Common myeloid progenitor, CD34-positive (primary cell): ENCODE measurements around the gene MTFP1.

Experiments
- CTCF ChIA-PET: fragments of 350-600 bp; sonication (Branson Sonifier 250); formaldehyde crosslinking; loops from one replicate; lab custom pipeline; 2021; ENCODE audit warnings: antibody characterized with exemption; lab: Charles Lee
- POLR2A ChIA-PET: fragments of 350-600 bp; sonication (Branson Sonifier 250); formaldehyde crosslinking; loops from one replicate; lab custom pipeline; 2021; ENCODE audit warnings: antibody characterized with exemption; lab: Charles Lee
- DNase-seq, 3 donors: peaks; one replicate each; pipeline versions ENCODE4 v3.0.0 to v3.0.0-alpha.2; 2013
- H3K27ac ChIP-seq, 2 experiments: 1 replicate in 1 of 2; 2 replicates in 1 of 2; pipeline ENCODE4 v1.7.0; 2013; ENCODE audit warnings: inconsistent platforms in 2 of 2, low read length in 2 of 2, mild to moderate bottlenecking in 2 of 2, low read depth in 1 of 2, moderate library complexity in 1 of 2; ENCODE audit not compliant: severe bottlenecking in 2 of 2, insufficient read depth in 1 of 2, poor library complexity in 1 of 2
- H3K27me3 ChIP-seq, 5 experiments: replicated peaks in 2 of 5; 1 replicate in 3 of 5; 2 replicates in 2 of 5; pipeline versions ENCODE4 v1.6.1 to v1.7.0; 2013; ENCODE audit warnings: low read length in 4 of 5, mild to moderate bottlenecking in 2 of 5, moderate library complexity in 2 of 5, inconsistent platforms in 1 of 5; ENCODE audit not compliant: insufficient read depth in 5 of 5, control insufficient read depth in 4 of 5
- H3K36me3 ChIP-seq, 4 experiments: 1 replicate in 2 of 4; 2 replicates in 2 of 4; pipeline versions ENCODE4 v1.6.1 to v1.7.0; 2013; ENCODE audit warnings: low read length in 3 of 4, control low read depth in 1 of 4, mild to moderate bottlenecking in 1 of 4; ENCODE audit not compliant: control insufficient read depth in 4 of 4, insufficient read depth in 4 of 4
- H3K4me1 ChIP-seq, 4 experiments: 1 replicate in 3 of 4; 2 replicates in 1 of 4; pipeline versions ENCODE4 v1.6.1 to v1.7.1; 2013; ENCODE audit warnings: low read length in 3 of 4, mild to moderate bottlenecking in 3 of 4, control low read depth in 1 of 4, inconsistent platforms in 1 of 4, moderate library complexity in 1 of 4; ENCODE audit not compliant: control insufficient read depth in 4 of 4, insufficient read depth in 4 of 4; ENCODE audit errors: control extremely low read depth in 1 of 4
- H3K4me3 ChIP-seq, 7 experiments: 1 replicate in 4 of 7; 2 replicates in 3 of 7; pipeline versions ENCODE4 v1.5.1 to v1.7.0; 2013; ENCODE audit warnings: mild to moderate bottlenecking in 7 of 7, low read length in 6 of 7, moderate library complexity in 6 of 7, inconsistent platforms in 2 of 7, low read depth in 2 of 7, control low read depth in 1 of 7; ENCODE audit not compliant: insufficient read depth in 4 of 7, control insufficient read depth in 1 of 7; ENCODE audit errors: extremely low read depth in 1 of 7
- H3K9me3 ChIP-seq, 5 experiments: 1 replicate in 4 of 5; 2 replicates in 1 of 5; pipeline versions ENCODE4 v1.6.1 to v1.7.1; 2013; ENCODE audit warnings: low read length in 4 of 5, mild to moderate bottlenecking in 2 of 5, inconsistent platforms in 1 of 5, low read depth in 1 of 5, moderate library complexity in 1 of 5; ENCODE audit not compliant: control insufficient read depth in 4 of 5, insufficient read depth in 2 of 5; ENCODE audit errors: control extremely low read depth in 1 of 5
- WGBS: methylation state at CpG from one replicate; pipeline ENCODE4 v1.1.5; 2013; ENCODE audit not compliant: insufficient coverage; 5-methylcytosine and 5-hydroxymethylcytosine counted together

MTFP1 gene

GRCh38 chr22:30472994-30473720, 47.6 kb downstream of the MTFP1 start:
- DNase-seq = no peak
- Histone ChIP-seq H3K4me3 (no peak overlapping the region), H3K36me3 (no peaks in the 10 kb centered on the region), H3K27ac (no peak overlapping the region), H3K9me3 (no peaks in the 10 kb centered on the region), H3K27me3 (peaks cover 0 to 16% (median 1%) of the 10 kb centered on the region in 5 experiments), H3K4me1 (no peaks in the 10 kb centered on the region)
- ChIA-PET CTCF (interaction anchor here (1.4 to 1.7 kb wide), 2 partner anchors 28 to 50 kb away, joined by 3 to 6 read pairs; no protein-coding TSS in a partner anchor), POLR2A (no interaction called here)
- 63% methylated on average over 1 of the region's 4 CpGs for WGBS

DNA sequence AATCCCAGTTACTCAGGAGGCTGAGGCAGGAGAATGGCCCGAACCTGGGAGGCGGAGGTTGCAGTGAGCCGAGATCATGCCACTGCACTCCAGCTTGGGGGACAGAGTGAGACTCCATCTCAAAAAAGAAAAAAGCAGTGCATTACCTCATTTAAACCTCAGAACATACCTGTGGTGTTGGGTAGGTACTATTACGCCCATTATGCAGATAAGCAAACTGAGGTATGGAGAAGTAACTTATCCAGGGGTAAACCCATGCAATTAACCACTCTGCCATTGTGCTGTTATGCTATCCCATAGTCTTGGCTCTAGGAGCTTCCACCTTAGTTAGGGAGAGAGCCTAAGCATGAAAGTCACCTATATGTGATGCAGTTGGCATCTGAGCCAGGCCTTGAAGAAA, 48.6 kb downstream of the MTFP1 start:
- DNase-seq = no peak
- Histone ChIP-seq H3K27me3 (peaks cover 0 to 16% (median 1%) of the 10 kb centered on the region in 5 experiments), H3K4me1 (no peaks in the 10 kb centered on the region), H3K4me3 (no peak overlapping the region), H3K27ac (no peak overlapping the region), H3K36me3 (no peaks in the 10 kb centered on the region), H3K9me3 (no peaks in the 10 kb centered on the region)
- ChIA-PET POLR2A (no interaction called here), CTCF (interaction anchor here (1.4 to 1.9 kb wide), 2 partner anchors 10 to 281 kb away, joined by 3 to 5 read pairs; no protein-coding TSS in a partner anchor)
- 100% methylated on average over 1 of the region's 4 CpGs for WGBS

DNA sequence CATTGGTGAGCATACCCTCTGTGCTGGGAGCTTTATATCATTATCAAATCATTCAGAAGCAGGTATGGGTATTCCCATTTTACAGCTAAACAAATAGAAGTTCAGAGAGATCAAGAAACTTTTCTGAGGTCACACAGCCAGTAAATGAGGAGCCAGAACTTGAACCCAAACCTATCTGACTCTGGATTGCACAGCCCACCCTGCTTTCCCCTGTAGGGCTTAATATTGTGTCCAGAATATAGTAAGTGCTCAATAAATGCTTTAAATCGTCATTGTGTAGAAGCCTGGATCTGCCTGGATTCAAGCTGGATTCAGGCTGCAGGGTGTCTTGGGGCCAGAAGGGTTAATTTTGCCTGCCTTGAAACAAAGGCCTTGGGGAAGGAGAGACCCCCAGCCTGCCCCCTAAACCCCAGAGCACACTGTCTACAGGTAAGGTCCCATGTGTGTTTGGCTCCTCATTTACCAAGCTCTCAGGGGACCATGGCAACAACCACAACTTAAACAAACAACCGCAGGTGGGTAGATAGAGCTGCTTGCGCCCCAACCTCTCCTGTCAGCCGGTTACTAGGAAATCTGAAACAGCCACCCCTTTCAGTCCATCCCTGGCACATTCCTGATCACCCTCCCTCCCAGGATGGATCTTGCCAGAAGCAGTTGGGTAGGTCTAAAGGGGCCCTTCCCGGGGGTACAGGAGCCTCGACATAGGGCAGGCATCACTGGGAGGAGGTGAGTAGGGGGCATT, 49.3 kb downstream of the MTFP1 start:
- WGBS = 80% methylated on average over 3 of the region's 6 CpGs
- H3K27ac ChIP-seq = no peak overlapping the region
- POLR2A ChIA-PET = interaction anchor here (0.6 kb wide), 1 partner anchor 23 kb away, joined by 3 read pairs; no protein-coding TSS in a partner anchor
- no peak overlapping the region for H3K4me3 ChIP-seq
- no peaks in the 10 kb centered on the region for H3K9me3 ChIP-seq
- peak in 2 of 3 donors; percentile 30 to 43 for DNase-seq
- no peaks in the 10 kb centered on the region for H3K4me1 ChIP-seq
- peaks cover 0 to 16% (median 1%) of the 10 kb centered on the region in 5 experiments for H3K27me3 ChIP-seq
- CTCF ChIA-PET = interaction anchor here (1.2 to 1.9 kb wide), 4 partner anchors 10 to 280 kb away, joined by 3 to 5 read pairs (median 4); no protein-coding TSS in a partner anchor
- H3K36me3 ChIP-seq = no peaks in the 10 kb centered on the region
